Lung (tissue), 12 donors: Measurements from ENCODE around the gene TRIM5. TPM values are rescaled to one million over a fixed set of nuclear protein-coding genes. Genes with fewer than 3 reads are reported as not detected.

Source experiments
- ATAC-seq: fragments of 200-7000 bp; cut with Tn5 transposase; one replicate; pipeline ENCODE4 v1.9.1; 2020; ENCODE audit warnings: moderate number of reproducible peaks; ENCODE audit not compliant: insufficient read depth, low FRiP score
- DNase-seq, 3 donors: peaks; one replicate each; pipeline ENCODE4 v3.0.0-alpha.2; 2013 to 2017
- H3K27ac ChIP-seq, 2 donors: one replicate each; pipeline ENCODE4 v1.5.1; 2013; ENCODE audit warnings: mild to moderate bottlenecking in 2 of 2, moderate library complexity in 2 of 2, control low read depth in 1 of 2, inconsistent platforms in 1 of 2, low read depth in 1 of 2, low read length in 1 of 2
- H3K27me3 ChIP-seq, 3 donors: one replicate each; pipeline ENCODE4 v1.5.1; 2013; ENCODE audit warnings: low read length in 2 of 3; ENCODE audit not compliant: control insufficient read depth in 3 of 3, insufficient read depth in 3 of 3
- H3K36me3 ChIP-seq, 4 donors: one replicate each; pipeline ENCODE4 v1.5.1; 2013; ENCODE audit warnings: low read length in 4 of 4, mild to moderate bottlenecking in 1 of 4, moderate library complexity in 1 of 4; ENCODE audit not compliant: control insufficient read depth in 4 of 4, insufficient read depth in 4 of 4
- H3K4me1 ChIP-seq, 5 donors: one replicate each; pipeline ENCODE4 v1.5.1; 2013; ENCODE audit warnings: low read length in 5 of 5, mild to moderate bottlenecking in 2 of 5, moderate library complexity in 1 of 5; ENCODE audit not compliant: control insufficient read depth in 5 of 5, insufficient read depth in 5 of 5
- H3K4me3 ChIP-seq: one replicate; pipeline ENCODE4 v1.5.1; 2013; ENCODE audit warnings: mild to moderate bottlenecking, control low read depth, moderate library complexity
- H3K9ac ChIP-seq, 2 donors: one replicate each; pipeline ENCODE4 v1.5.1; 2013; ENCODE audit warnings: low read length in 2 of 2, control low read depth in 1 of 2; ENCODE audit not compliant: insufficient read depth in 1 of 2
- H3K9me3 ChIP-seq, 4 donors: one replicate each; pipeline ENCODE4 v1.5.1; 2013; ENCODE audit warnings: low read length in 3 of 4, mild to moderate bottlenecking in 1 of 4, moderate library complexity in 1 of 4; ENCODE audit not compliant: control insufficient read depth in 4 of 4, insufficient read depth in 3 of 4
- WGBS, 2 donors: extraction: QIAGEN DNeasy Blood & Tissue Kit; methylation state at CpG; one replicate each; pipeline ENCODE4 v1.1.7; 2013; 5-methylcytosine and 5-hydroxymethylcytosine counted together
- polyA plus RNA-seq, 2 donors: library from polyadenylated mRNA; stranded (reverse); fragments of 200-250 nt; gene quantifications; one replicate each; pipeline ENCODE4 v1.2.1, GENCODE V29; 2013
- total RNA-seq, 2 donors: library from RNA; depleted of rRNA in 1 of 2; stranded (reverse); fragments of >200 nt in 1 of 2; gene quantifications; one replicate each; pipeline ENCODE4 v1.2.1, GENCODE V29; 2014 to 2021
- TF ChIP-seq, protein P1 (sequence below): IDR thresholded peaks from 2 replicates; pipeline ENCODE4 v1.5.1; 2012; ENCODE audit warnings: mild to moderate bottlenecking; ENCODE audit errors: control extremely low read depth, extremely low read depth
- donor health status: control.
- donor health status: control.
- donor health status: Bipolar disorder and iron deficiency.
- donor health status: healthy.
- donor health status: DM: yes; HTN: yes; CAD: no.

The TRIM5 gene
- total and polyA plus RNA-seq, 4 donors, result 12.3 to 46.0 (median 24.7) TPM

DNA sequence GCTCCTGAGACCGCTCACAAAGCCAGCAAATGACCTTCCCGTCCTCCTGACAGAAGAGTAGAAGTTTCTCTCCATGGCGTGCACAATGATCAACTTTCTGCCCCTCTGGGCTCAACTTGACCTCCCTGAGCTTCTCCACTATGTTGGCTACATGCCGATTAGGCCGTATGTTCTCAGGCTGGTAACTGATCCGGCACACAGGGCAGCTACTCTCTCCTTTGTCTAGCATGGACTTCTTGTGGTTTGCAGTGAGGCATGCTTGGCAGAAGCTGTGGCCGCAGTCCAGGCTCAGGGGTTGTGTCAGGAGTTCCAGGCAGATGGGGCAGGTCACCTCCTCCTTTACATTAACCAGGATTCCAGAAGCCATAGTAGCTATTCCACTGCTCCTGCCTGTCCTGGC, 5.1 kb downstream of the TRIM5 start:
- no peak for ATAC-seq
- TF ChIP-seq, protein P1, sequence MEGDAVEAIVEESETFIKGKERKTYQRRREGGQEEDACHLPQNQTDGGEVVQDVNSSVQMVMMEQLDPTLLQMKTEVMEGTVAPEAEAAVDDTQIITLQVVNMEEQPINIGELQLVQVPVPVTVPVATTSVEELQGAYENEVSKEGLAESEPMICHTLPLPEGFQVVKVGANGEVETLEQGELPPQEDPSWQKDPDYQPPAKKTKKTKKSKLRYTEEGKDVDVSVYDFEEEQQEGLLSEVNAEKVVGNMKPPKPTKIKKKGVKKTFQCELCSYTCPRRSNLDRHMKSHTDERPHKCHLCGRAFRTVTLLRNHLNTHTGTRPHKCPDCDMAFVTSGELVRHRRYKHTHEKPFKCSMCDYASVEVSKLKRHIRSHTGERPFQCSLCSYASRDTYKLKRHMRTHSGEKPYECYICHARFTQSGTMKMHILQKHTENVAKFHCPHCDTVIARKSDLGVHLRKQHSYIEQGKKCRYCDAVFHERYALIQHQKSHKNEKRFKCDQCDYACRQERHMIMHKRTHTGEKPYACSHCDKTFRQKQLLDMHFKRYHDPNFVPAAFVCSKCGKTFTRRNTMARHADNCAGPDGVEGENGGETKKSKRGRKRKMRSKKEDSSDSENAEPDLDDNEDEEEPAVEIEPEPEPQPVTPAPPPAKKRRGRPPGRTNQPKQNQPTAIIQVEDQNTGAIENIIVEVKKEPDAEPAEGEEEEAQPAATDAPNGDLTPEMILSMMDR, result no peak
- WGBS, 2 donors, result 93 to 95% methylated on average over 7 of the region's 7 CpGs

DNA sequence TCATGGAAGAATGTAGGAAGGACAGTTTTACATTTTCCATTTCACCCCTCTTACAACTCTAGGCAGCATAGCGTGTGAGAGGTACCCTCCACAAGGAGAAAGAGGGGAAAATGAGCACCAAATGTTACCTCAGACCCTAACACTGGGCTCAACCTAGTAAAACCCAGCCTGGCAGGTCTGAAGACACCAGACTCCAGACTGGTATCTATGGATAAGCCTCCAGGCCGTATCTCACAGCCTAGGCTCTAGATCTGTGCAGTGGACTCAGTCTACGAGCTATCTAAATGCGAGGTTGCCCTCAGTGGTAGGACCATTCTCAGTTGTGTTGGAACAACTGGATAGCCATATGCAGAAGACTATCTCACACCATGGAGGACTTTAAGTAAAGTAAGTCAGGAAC, 10.5 kb downstream of the TRIM5 start:
- ATAC-seq (no peak), DNase-seq (no peak)
- Histone ChIP-seq H3K4me1 (no peaks in the 10 kb centered on the region), H3K4me3 (no peak overlapping the region), H3K9ac (no peak overlapping the region), H3K27me3 (no peaks in the 10 kb centered on the region), H3K9me3 (peaks cover 0 to 3% (median 0%) of the 10 kb centered on the region in 4 donors), H3K27ac (no peak overlapping the region), H3K36me3 (peaks cover 9 to 33% (median 23%) of the 10 kb centered on the region in 4 donors)
- TF ChIP-seq, protein P1, result no peak
- 97 to 99% methylated on average over 4 of the region's 4 CpGs for WGBS, 2 donors

More for the DNA sequence above, 5.1 kb downstream of the TRIM5 start:
- DNase-seq, result no peak
- Histone ChIP-seq H3K27me3 (no peaks in the 10 kb centered on the region), H3K36me3 (peaks cover 9 to 24% (median 18%) of the 10 kb centered on the region in 4 donors), H3K27ac (no peak overlapping the region), H3K4me1 (peaks cover 0 to 4% (median 0%) of the 10 kb centered on the region in 5 donors), H3K9me3 (peaks cover 0 to 3% (median 2%) of the 10 kb centered on the region in 4 donors), H3K4me3 (no peak overlapping the region), H3K9ac (no peak overlapping the region)

DNA sequence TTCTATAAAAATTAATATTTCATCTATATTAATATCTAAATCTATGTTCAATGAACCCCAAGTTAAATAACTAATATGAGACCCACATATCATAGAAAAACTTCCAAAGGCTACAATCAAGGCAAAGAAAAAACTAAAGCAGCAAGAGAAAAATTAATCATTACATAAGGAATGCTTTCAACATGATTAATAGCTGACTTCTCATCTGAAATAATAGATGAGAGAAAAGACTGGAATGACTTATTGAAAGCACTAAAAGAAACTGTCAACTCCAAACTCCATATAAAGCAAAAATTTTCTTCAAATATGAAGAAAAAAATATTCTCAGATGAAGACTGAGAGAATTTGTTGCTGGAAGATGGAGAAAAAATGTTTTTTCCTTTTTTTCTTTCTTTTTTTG, 13.0 kb downstream of the TRIM5 start:
- H3K4me3 ChIP-seq, result no peak overlapping the region
- ATAC-seq, result no peak
- no peaks in the 10 kb centered on the region for H3K27me3 ChIP-seq
- DNase-seq, result no peak
- H3K36me3 ChIP-seq, result peaks cover 0 to 19% (median 12%) of the 10 kb centered on the region in 4 donors
- H3K27ac ChIP-seq, result no peak overlapping the region
- H3K9me3 ChIP-seq, result no peaks in the 10 kb centered on the region
- no peaks in the 10 kb centered on the region for H3K4me1 ChIP-seq
- TF ChIP-seq, protein P1, result no peak
- H3K9ac ChIP-seq, result no peak overlapping the region

DNA sequence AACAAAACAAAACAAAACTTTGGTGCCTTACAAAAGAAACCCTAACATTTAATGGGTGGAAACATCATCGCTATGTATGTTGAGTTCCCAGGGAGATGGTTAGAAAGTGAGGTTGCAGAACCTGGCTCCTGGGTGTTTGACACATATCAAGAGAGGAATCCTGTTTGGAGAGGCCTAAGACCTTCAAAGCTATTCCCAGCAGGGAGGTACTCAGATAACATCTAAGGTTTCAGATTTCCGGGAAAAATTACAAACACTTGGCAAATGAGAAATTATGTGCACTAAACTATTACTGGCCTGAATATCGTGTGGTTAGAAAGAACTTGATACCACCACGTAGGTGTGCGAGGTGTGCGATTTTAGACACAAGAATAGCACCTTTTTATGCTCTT, 18.5 kb downstream of the TRIM5 start:
- Histone ChIP-seq H3K9me3 (no peaks in the 10 kb centered on the region), H3K9ac (no peak overlapping the region), H3K36me3 (peaks cover 10 to 25% (median 20%) of the 10 kb centered on the region in 4 donors), H3K27ac (no peak overlapping the region), H3K4me3 (no peak overlapping the region), H3K4me1 (no peaks in the 10 kb centered on the region), H3K27me3 (no peaks in the 10 kb centered on the region)
- TF ChIP-seq, protein P1, result no peak
- ATAC-seq (peak; percentile 48), DNase-seq (peak in 1 of 3 donors; percentile 29)
- WGBS, 2 donors, result 66 to 83% methylated on average over 6 of the region's 6 CpGs
